Activated CD4-positive, alpha-beta memory T cell treated with anti-CD3 and anti-CD28 coated beads, Interleukin-2, amount 10 ng/mL, durations not matched to agents 7 days and 5 days (primary cell): ENCODE measurements around the gene ARHGEF1. TPM values are rescaled to one million over a fixed set of nuclear protein-coding genes. Genes with fewer than 3 reads are reported as not detected.

Source experiments
- CTCF ChIA-PET: fragments of 350-600 bp; sonication (Branson Sonifier 250); formaldehyde crosslinking; loops from one replicate; lab custom pipeline; 2021; ENCODE audit warnings: antibody characterized with exemption, inconsistent platforms; lab: Charles Lee
- POLR2A ChIA-PET: fragments of 350-600 bp; sonication (Branson Sonifier 250); formaldehyde crosslinking; loops from one replicate; lab custom pipeline; 2021; ENCODE audit warnings: antibody characterized with exemption; lab: Charles Lee
- DNase-seq: peaks from one replicate; pipeline ENCODE4 v3.0.0-alpha.2; 2020
- H3K27ac Mint-ChIP-seq: one replicate; pipeline ENCODE4 v1.8.0; 2021; ENCODE audit warnings: mild to moderate bottlenecking, mixed read lengths
- H3K27me3 Mint-ChIP-seq: one replicate; pipeline ENCODE4 v1.8.0; 2021; ENCODE audit warnings: mixed read lengths
- H3K36me3 Mint-ChIP-seq: one replicate; pipeline ENCODE4 v1.8.0; 2021; ENCODE audit warnings: low read depth, mixed read lengths
- H3K4me1 Mint-ChIP-seq: one replicate; pipeline ENCODE4 v1.8.0; 2021; ENCODE audit warnings: mixed read lengths
- H3K4me3 Mint-ChIP-seq: one replicate; pipeline ENCODE4 v1.8.0; 2021; ENCODE audit warnings: mild to moderate bottlenecking, mixed read lengths
- H3K9me3 Mint-ChIP-seq: one replicate; pipeline ENCODE4 v1.8.0; 2021; ENCODE audit warnings: mixed read lengths
- total RNA-seq, 2 experiments: library from RNA; stranded (reverse); gene quantifications; one replicate each; pipeline ENCODE4 v1.2.3, GENCODE V29; 2021

ARHGEF1 gene
- total RNA-seq, 2 experiments from 2014 or later, result 657 TPM

DNA sequence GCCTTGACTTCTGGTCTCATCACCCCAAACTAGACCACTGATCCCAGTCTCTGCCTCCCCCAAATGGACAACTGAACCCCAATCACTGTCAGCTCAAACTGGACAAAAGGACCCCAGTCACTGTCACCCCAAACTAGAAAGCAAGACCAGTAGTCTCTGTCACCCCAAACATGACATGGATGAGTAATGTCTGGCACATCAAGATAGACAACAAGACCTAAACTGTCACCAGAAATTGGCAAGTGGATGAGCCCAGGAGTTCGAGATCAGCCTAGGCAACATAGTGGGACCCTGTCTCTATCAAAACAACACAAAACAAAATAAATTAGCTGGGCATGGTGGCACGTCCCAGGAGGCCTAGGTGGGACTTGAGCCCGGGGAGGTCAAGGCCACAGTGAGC, 64.1 kb downstream of the ARHGEF1 start:
- peak overlapping the region; percentile 45 for H3K27ac Mint-ChIP-seq
- H3K4me1 Mint-ChIP-seq, result peaks cover 43% of the 10 kb centered on the region
- H3K27me3 Mint-ChIP-seq, result peaks cover 6% of the 10 kb centered on the region
- CTCF ChIA-PET, result interaction anchor here (2.6 kb wide), 1 partner anchor 11 kb away, joined by 10 read pairs; the partner anchor contains the start of gene RABAC1
- POLR2A ChIA-PET, result interaction anchor here (1.4 to 5.3 kb wide), 5 partner anchors 16 to 87 kb away, joined by 3 to 45 read pairs (median 33); partner anchors contain the start of genes ARHGEF1 and RPS19
- peaks cover 2% of the 10 kb centered on the region for H3K36me3 Mint-ChIP-seq
- H3K4me3 Mint-ChIP-seq, result no peak overlapping the region
- no peaks in the 10 kb centered on the region for H3K9me3 Mint-ChIP-seq
- no peak for DNase-seq

DNA sequence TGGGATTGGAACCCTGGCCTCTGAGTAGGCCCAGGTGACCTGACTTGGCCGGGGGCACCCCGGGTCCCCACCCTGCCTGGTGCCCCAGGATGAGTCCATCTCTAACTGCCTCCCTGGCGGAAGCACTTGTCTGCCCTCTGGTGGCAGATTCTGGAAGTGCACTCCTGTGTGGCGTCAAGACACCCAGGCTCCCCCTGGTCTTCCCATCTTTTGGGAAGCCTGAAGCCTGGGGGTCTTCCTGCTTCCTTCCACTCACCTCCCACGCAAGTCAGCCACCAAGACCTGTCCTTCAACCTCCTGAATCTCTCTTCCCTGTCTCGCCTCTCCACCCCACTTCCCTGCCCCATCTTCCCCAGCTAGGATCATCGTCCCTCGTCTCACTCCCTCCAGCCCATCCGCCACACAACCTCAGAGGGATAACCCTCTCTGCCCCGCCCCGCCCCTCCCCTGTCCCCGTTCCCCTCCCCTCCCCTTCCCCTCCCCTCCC, 68.7 kb downstream of the ARHGEF1 start:
- Mint-ChIP-seq H3K36me3 (peaks cover 2% of the 10 kb centered on the region), H3K27me3 (no peaks in the 10 kb centered on the region), H3K9me3 (no peaks in the 10 kb centered on the region), H3K4me3 (no peak overlapping the region), H3K27ac (peak overlapping the region; percentile 19), H3K4me1 (peaks cover 16% of the 10 kb centered on the region)
- peak; percentile 88 for DNase-seq
- ChIA-PET CTCF (interaction anchor here (1.0 to 4.3 kb wide), 9 partner anchors 65 to 159 kb away, joined by 3 to 33 read pairs (median 4); partner anchors contain the start of gene RPS19), POLR2A (interaction anchor here (0.7 to 2.8 kb wide), 3 partner anchors 79 to 92 kb away, joined by 4 to 11 read pairs (median 8); partner anchors contain the start of gene RPS19)

DNA sequence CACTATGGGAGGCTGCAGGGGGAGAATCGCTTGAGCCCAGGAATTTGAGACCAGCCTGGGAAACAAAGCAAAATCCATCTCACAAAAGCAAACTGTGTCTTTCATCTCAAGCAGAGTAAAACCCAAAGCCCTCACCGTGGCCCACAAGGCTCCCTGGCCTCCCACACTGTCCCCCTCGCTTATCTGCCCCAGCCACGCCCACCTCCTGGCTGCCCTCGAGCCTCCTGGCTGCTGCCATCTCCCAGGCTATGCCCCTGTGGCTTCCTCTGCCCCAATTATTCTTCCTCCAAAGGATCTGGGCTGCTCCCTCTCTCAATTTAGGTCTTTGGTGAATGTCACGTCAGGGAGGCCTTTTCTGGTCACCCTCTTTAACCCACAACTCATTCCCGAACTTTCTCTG, 72.5 kb downstream of the ARHGEF1 start:
- Mint-ChIP-seq H3K4me1 (peaks cover 26% of the 10 kb centered on the region), H3K27me3 (no peaks in the 10 kb centered on the region), H3K27ac (no peak overlapping the region), H3K4me3 (no peak overlapping the region), H3K9me3 (no peaks in the 10 kb centered on the region), H3K36me3 (no peaks in the 10 kb centered on the region)
- ChIA-PET CTCF (interaction anchor here (1.0 kb wide), 1 partner anchor 10 kb away, joined by 3 read pairs; no protein-coding TSS in a partner anchor), POLR2A (no interaction called here)
- DNase-seq, result no peak

DNA sequence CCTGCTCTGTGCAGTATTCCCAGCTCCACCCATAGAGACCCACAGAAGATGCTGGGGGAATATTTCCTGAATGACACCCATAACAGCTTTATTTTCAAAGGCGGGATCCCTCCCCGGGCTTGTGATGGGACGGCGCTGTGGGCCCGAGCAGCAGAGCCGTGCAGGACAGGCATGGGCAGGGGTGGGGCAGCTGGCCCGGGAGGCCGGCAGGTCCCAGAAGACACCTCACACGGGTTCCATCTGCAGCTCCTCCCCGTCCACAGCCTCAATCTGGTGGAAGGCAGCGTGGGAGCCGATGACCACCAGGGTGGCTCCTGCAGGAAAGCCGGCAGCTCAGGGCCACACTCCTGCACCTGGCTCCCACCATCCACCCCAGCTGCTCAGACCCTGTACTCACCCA, 73.6 kb downstream of the ARHGEF1 start:
- H3K36me3 Mint-ChIP-seq, result no peaks in the 10 kb centered on the region
- peaks cover 23% of the 10 kb centered on the region for H3K4me1 Mint-ChIP-seq
- no peak for DNase-seq
- ChIA-PET POLR2A (interaction anchor here (1.0 to 4.2 kb wide), 2 partner anchors 11 to 70 kb away, joined by 5 to 34 read pairs; no protein-coding TSS in a partner anchor), CTCF (interaction anchor here (0.6 to 4.0 kb wide), 6 partner anchors 9 to 161 kb away, joined by 3 to 32 read pairs (median 4); partner anchors contain the start of gene RPS19)
- H3K9me3 Mint-ChIP-seq, result no peaks in the 10 kb centered on the region
- H3K4me3 Mint-ChIP-seq, result no peak overlapping the region
- no peaks in the 10 kb centered on the region for H3K27me3 Mint-ChIP-seq
- no peak overlapping the region for H3K27ac Mint-ChIP-seq

Other genes starting within 250 kb of the ARHGEF1 start
- not detected for gene CEACAM7, start 194.9 kb upstream of the ARHGEF1 start, total RNA-seq
- not detected for gene CEACAM5, start 174.6 kb upstream of the ARHGEF1 start, total RNA-seq
- gene CEACAM6, start 127.7 kb upstream of the ARHGEF1 start, total RNA-seq, result not detected
- gene CEACAM3, start 86.6 kb upstream of the ARHGEF1 start, total RNA-seq, result not detected
- gene LYPD4, start 38.5 kb upstream of the ARHGEF1 start, total RNA-seq, result not detected
- not detected for gene DMRTC2, start 38.1 kb upstream of the ARHGEF1 start, total RNA-seq
- 1,000 to 10,000 TPM; 2,625 to 2,652 TPM for gene RPS19, start 22.9 kb upstream of the ARHGEF1 start, total RNA-seq
- gene CD79A, start 5.9 kb upstream of the ARHGEF1 start, total RNA-seq, result under 1 TPM; 0.35 to 0.38 TPM
- 1 to 10 TPM; 1.5 to 1.7 TPM for gene ERFL, start 45.3 kb downstream of the ARHGEF1 start, total RNA-seq
- 100 to 1,000 TPM in 1 of 2 experiments, 10 to 100 TPM in 1; 97.2 to 105 TPM for gene RABAC1, start 76.1 kb downstream of the ARHGEF1 start, total RNA-seq
- gene ATP1A3, start 111.0 kb downstream of the ARHGEF1 start, total RNA-seq, result 1 to 10 TPM; 1.2 to 1.9 TPM
- under 1 TPM; 0.38 to 0.68 TPM for gene GRIK5, start 187.0 kb downstream of the ARHGEF1 start, total RNA-seq
- gene ZNF574, start 193.0 kb downstream of the ARHGEF1 start, total RNA-seq, result 10 to 100 TPM; 14.3 to 14.5 TPM
- 10 to 100 TPM; 31.3 to 35.8 TPM for gene POU2F2, start 249.3 kb downstream of the ARHGEF1 start, total RNA-seq